ENCODE results near the gene LY6G6D.
A peak's percentile ranks its signal among the peaks of the same experiment; 100 is the strongest.

Gene LY6G6D

GRCh38 chr6:31739639-31740396 is 24.7 kb downstream of the LY6G6D start, which contains the start of gene MSH5:
MSH5 (plus strand) TSS chr6:31740005; CDS start chr6:31740467, 462 bp downstream.
- CTCF ChIA-PET, result interaction anchor here (1.2 to 1.7 kb wide), 4 partner anchors 10 to 51 kb away, joined by 4 to 8 read pairs (median 4); partner anchors contain the start of genes ABHD16A and DDAH2
- TF ChIP-seq CTBP1 (IDR thresholded peaks at IDR 0.05; ENCODE audit: borderline replicate concordance) (no peak; the same call in 1 of the 2 replicates), FOXA1 (IDR thresholded peaks at IDR 0.05) (no peak), FOXM1 (IDR thresholded peaks at IDR 0.05; ENCODE audit: borderline replicate concordance) (no peak), L3MBTL2 (conservative IDR thresholded peaks at IDR 0.05) (peak; percentile 99), PKNOX1 (IDR thresholded peaks at IDR 0.05) (peak; percentile 94), SP1 (IDR thresholded peaks at IDR 0.05) (no peak), ZNF384 (IDR thresholded peaks at IDR 0.05) (no peak)
- DNase-seq (ENCODE audit: extremely low spot score), result peak; percentile 99
- POLR2A ChIA-PET, result interaction anchor here (0.7 to 6.3 kb wide), 30 partner anchors 7 to 456 kb away, joined by 3 to 57 read pairs (median 5); partner anchors contain the start of genes ABHD16A, ATP6V1G2, BAG6 and CSNK2B

- peak; percentile 49 for DNase-seq (ENCODE audit: extremely low spot score)
- TF ChIP-seq SP1 (IDR thresholded peaks at IDR 0.05) (no peak), FOXA1 (IDR thresholded peaks at IDR 0.05) (no peak), L3MBTL2 (conservative IDR thresholded peaks at IDR 0.05) (no peak), FOXK2 (IDR thresholded peaks at IDR 0.05) (no peak), TARDBP (IDR thresholded peaks at IDR 0.05) (no peak), ZNF384 (IDR thresholded peaks at IDR 0.05) (no peak), LEF1 (IDR thresholded peaks at IDR 0.05; ENCODE audit: borderline replicate concordance) (no peak), PKNOX1 (IDR thresholded peaks at IDR 0.05) (no peak), SUZ12 (IDR thresholded peaks at IDR 0.05) (no peak), NFRKB (IDR thresholded peaks at IDR 0.05) (no peak), FOXM1 (IDR thresholded peaks at IDR 0.05; ENCODE audit: borderline replicate concordance) (no peak)
- ChIA-PET CTCF (interaction anchor here (1.2 to 1.7 kb wide), 3 partner anchors 11 to 51 kb away, joined by 4 to 8 read pairs (median 4); partner anchors contain the start of gene DDAH2), POLR2A (interaction anchor here (0.7 to 6.3 kb wide), 22 partner anchors 8 to 200 kb away, joined by 3 to 57 read pairs (median 6); partner anchors contain the start of genes BAG6, DDAH2, HSPA1A and HSPA1B)
Observed at GRCh38 chr6:31740397-31741223, 25.5 kb downstream of the LY6G6D start.

- no peak for TF ChIP-seq NFRKB (IDR thresholded peaks at IDR 0.05)
- TF ChIP-seq BHLHE40 (IDR thresholded peaks at IDR 0.05; ENCODE audit: borderline replicate concordance), result no peak
- TF ChIP-seq CTBP1 (IDR thresholded peaks at IDR 0.05; ENCODE audit: borderline replicate concordance), result no peak
- no peak for TF ChIP-seq LEF1 (IDR thresholded peaks at IDR 0.05; ENCODE audit: borderline replicate concordance)
- no peak for TF ChIP-seq FOXM1 (IDR thresholded peaks at IDR 0.05; ENCODE audit: borderline replicate concordance)
- no peak for TF ChIP-seq SUZ12 (IDR thresholded peaks at IDR 0.05)
- no peak for TF ChIP-seq FOXK2 (IDR thresholded peaks at IDR 0.05)
- TF ChIP-seq TARDBP (IDR thresholded peaks at IDR 0.05), result no peak
- DNase-seq (ENCODE audit: extremely low spot score), result no peak
- ChIA-PET CTCF (no interaction called here), POLR2A (interaction anchor here (1.5 to 1.6 kb wide), 2 partner anchors 9 to 74 kb away, joined by 5 to 6 read pairs; partner anchors contain the start of genes HSPA1A and HSPA1L)
Observed at GRCh38 chr6:31741815-31742214, 26.7 kb downstream of the LY6G6D start.

GRCh38 chr6:31742894-31743293 is 27.7 kb downstream of the LY6G6D start:
- TF ChIP-seq BHLHE40 (IDR thresholded peaks at IDR 0.05; ENCODE audit: borderline replicate concordance) (no peak), TARDBP (IDR thresholded peaks at IDR 0.05) (no peak), ELF4 (IDR thresholded peaks at IDR 0.05) (no peak), ARNT (IDR thresholded peaks at IDR 0.05) (no peak), HDGF (IDR thresholded peaks at IDR 0.05; ENCODE audit: borderline replicate concordance) (no peak), ZNF384 (IDR thresholded peaks at IDR 0.05) (no peak), LEF1 (IDR thresholded peaks at IDR 0.05; ENCODE audit: borderline replicate concordance) (no peak), FOXA1 (IDR thresholded peaks at IDR 0.05) (no peak)
- ChIA-PET CTCF (no interaction called here), POLR2A (no interaction called here)
- no peak for DNase-seq (ENCODE audit: extremely low spot score)

- TF ChIP-seq PKNOX1 (IDR thresholded peaks at IDR 0.05), result no peak
- TF ChIP-seq FOXA1 (IDR thresholded peaks at IDR 0.05), result no peak
- no peak for TF ChIP-seq BHLHE40 (IDR thresholded peaks at IDR 0.05; ENCODE audit: borderline replicate concordance)
- TF ChIP-seq ELF4 (IDR thresholded peaks at IDR 0.05), result no peak
- no peak for TF ChIP-seq TARDBP (IDR thresholded peaks at IDR 0.05)
- TF ChIP-seq FOXM1 (IDR thresholded peaks at IDR 0.05; ENCODE audit: borderline replicate concordance), result no peak
- no peak for TF ChIP-seq LEF1 (IDR thresholded peaks at IDR 0.05; ENCODE audit: borderline replicate concordance)
- TF ChIP-seq CTBP1 (IDR thresholded peaks at IDR 0.05; ENCODE audit: borderline replicate concordance), result no peak
- ChIA-PET POLR2A (interaction anchor here (1.5 to 1.7 kb wide), 2 partner anchors 11 to 41 kb away, joined by 3 read pairs; partner anchors contain the start of gene ABHD16A), CTCF (no interaction called here)
- no peak for DNase-seq (ENCODE audit: extremely low spot score)
Observed at GRCh38 chr6:31744422-31744821, 29.3 kb downstream of the LY6G6D start.
